AG09309 (cell line): Measurements from ENCODE around the gene AMDHD1.
A peak's percentile ranks its signal among the peaks of the same experiment; 100 is the strongest.

Source experiments
- DNase-seq: peaks from one replicate; pipeline ENCODE4 v3.0.0-alpha.2; 2010; ENCODE audit warnings: low read depth
- H3K4me3 ChIP-seq: 2 replicates; pipeline ENCODE4 v1.5.1; 2011; ENCODE audit warnings: mild to moderate bottlenecking, low read depth, low read length, moderate library complexity; ENCODE audit not compliant: control insufficient read depth
- TF ChIP-seq, protein P1 (sequence below): IDR thresholded peaks from 2 replicates; pipeline ENCODE4 v1.5.1; 2011; ENCODE audit warnings: mild to moderate bottlenecking, low read depth, low read length, inconsistent platforms; ENCODE audit not compliant: insufficient read depth, control insufficient read depth; ENCODE audit errors: missing control alignments

Gene AMDHD1

DNA sequence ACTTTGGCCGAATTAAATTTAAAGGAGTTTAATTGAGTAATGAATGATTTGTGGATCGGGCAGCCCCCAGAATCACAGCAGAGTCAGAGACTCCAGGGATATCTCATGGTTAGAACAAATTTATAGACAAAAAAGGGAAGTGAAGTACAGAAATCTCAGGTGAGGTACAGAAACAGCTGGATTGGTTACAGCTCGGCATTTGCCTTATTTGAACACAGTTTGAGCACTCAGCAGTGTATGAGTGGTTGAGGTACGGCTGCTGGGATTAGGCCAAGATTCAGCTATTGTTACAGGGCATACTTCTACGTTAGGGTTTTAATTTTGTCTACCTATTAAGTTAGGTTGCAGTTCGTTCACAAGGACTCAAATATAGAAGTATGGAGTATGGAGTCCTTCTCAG is 24.0 kb upstream of the AMDHD1 start:
- TF ChIP-seq, protein P1, sequence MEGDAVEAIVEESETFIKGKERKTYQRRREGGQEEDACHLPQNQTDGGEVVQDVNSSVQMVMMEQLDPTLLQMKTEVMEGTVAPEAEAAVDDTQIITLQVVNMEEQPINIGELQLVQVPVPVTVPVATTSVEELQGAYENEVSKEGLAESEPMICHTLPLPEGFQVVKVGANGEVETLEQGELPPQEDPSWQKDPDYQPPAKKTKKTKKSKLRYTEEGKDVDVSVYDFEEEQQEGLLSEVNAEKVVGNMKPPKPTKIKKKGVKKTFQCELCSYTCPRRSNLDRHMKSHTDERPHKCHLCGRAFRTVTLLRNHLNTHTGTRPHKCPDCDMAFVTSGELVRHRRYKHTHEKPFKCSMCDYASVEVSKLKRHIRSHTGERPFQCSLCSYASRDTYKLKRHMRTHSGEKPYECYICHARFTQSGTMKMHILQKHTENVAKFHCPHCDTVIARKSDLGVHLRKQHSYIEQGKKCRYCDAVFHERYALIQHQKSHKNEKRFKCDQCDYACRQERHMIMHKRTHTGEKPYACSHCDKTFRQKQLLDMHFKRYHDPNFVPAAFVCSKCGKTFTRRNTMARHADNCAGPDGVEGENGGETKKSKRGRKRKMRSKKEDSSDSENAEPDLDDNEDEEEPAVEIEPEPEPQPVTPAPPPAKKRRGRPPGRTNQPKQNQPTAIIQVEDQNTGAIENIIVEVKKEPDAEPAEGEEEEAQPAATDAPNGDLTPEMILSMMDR = no peak
- DNase-seq = no peak
- H3K4me3 ChIP-seq = no peak overlapping the region

DNA sequence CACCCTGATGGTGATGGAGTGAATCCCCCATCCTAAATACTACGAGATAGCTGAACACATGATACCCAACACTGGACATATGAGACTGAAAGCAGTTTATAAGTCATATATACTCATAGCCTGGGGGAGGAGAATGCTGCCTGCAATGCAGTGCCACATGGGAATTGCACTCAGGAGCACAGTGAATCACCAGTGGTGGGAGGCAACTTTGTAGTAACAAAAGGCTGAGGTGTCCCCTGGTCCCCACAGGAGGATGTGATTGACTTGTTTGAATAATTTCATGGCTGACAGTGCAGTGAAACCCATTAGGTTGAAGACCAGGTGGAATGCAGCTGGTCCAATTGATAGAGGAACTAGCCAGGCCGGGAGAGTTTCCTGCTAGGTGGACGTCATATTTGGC is 20.9 kb upstream of the AMDHD1 start:
- no peak for DNase-seq
- TF ChIP-seq, protein P1 = no peak

DNA sequence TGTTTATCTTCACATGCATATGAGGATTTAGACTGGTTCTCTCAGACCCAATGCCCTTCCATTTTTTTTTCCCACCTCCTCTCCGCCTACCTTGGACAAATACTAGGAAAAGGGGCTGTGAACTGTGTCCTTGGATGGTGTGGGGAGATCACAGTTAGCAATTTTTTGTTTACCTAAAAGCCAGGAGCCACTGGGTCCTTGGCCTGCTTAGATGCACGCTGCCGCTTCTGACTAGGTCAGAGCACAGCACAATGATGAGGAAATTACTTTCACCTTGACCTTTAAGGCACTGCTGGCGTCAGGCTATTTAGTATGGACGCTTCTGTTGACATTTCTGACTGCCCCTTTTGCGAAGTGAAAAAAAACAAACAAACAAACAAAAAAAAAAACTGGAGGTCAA is 2.6 kb upstream of the AMDHD1 start:
- no peak overlapping the region for H3K4me3 ChIP-seq
- DNase-seq = no peak
- TF ChIP-seq, protein P1 = no peak

More for the DNA sequence above, 20.9 kb upstream of the AMDHD1 start:
- no peak overlapping the region for H3K4me3 ChIP-seq

DNA sequence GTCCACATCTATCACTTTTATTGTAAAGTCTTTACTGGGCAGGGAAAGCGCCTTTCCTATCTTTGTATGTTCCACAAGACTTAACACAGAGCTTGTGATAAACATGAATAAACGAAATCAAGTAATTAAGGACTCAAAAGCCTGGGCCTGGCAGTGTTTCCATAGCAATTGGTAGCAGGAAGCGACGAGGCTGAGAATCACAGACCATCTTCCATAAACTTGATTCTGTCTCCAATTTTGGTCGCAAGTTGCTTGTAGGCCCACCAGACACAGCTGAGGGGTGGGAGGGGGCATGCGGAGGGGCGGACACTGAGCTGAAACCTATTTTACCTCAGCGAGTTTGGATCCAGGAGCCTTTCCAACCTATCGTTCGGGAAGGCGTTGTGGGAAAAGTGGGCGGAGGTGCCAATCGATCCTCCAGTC is 1.0 kb upstream of the AMDHD1 start:
- DNase-seq = no peak

DNA sequence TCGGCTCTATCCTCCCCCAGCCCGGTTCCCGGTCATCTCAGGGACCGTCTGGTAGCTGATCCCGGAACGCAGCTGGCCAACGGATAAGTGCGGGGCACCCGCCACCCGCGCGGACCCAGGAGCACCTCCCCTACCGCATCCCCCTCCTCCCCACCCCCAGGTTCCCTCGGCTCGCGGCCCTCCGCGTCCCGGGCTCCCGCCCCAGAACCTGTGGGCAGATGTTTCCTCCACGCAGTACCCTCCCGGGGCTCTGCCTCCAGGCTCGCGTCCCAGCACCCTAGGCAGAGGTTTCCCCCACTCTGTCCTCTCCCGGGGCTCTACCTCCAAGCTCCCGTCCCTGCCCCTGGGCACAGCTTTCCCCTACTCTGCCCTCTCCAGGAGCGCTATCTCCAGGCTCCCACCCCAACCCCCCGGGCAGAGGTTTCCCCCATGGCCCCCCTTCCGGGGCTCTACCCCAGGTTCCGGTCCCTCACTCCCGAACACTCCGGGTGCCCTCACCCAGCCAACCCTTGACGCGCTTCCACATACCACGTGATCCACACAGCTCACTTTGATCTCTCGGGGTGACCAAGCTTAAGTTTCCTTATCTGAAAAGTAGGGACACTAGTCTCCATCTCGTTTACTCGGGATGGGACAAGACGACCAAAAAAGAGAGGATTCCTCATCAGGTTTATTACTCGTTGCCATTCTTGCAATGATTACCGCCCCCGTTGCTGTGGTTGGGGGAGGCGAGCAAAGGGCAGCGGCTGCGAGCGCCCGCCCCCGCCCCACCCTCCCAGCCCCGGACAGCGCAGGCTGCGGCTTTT is 404 bp upstream of the AMDHD1 start, which contains the start of gene CCDC38:
TSS of gene CCDC38 (minus strand) at position 91 of the 806 bp plus-strand sequence. CDS start 6,105 bp downstream, outside the sequence.
- peak within 1 kb of the TSS; percentile 65 for H3K4me3 ChIP-seq
- no peak for DNase-seq
- TF ChIP-seq, protein P1 = no peak

More for the DNA sequence above, 1.0 kb upstream of the AMDHD1 start:
- TF ChIP-seq, protein P1 = no peak
- peak overlapping the region; percentile 65 for H3K4me3 ChIP-seq

DNA sequence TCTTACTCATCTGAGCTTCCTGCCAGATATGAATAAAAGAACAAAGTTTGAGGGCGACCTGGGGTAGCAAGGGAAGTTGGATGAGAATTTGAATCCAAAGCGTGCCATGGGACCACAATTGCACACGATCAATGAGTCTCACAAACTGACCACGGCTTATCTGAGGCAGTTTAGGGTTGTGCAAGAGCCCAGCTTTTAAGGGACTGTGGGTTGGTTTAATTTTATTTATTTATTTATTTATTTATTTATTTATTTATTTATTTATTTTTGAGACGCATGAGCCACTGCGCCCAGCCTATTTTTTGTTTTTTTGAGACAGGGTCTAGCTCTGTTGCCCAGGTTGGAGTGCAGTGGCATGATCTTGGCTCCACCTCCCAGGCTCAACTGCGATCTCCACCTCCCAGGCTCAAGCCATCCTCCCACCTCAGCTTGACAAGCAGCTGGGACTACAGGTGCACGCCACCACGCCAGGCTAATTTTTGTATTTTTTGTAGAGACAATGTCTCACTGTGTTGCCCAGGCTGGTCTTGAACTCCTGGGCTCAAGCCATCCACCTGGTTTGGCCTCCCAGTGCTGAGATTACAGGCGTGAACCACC is 1.1 kb downstream of the AMDHD1 start:
- no peak overlapping the region for H3K4me3 ChIP-seq

More for the DNA sequence above, 1.1 kb downstream of the AMDHD1 start:
- TF ChIP-seq, protein P1 = no peak
- DNase-seq = no peak
